Activated T-cell treated with anti-CD3 and anti-CD28 coated beads for 48 hours (primary cell): ENCODE measurements around the gene HAPLN1.

Experiments used
- DNase-seq: peaks from one replicate; pipeline ENCODE4 v3.0.0-alpha.2; 2020; ENCODE audit warnings: low read depth

The HAPLN1 gene

DNA sequence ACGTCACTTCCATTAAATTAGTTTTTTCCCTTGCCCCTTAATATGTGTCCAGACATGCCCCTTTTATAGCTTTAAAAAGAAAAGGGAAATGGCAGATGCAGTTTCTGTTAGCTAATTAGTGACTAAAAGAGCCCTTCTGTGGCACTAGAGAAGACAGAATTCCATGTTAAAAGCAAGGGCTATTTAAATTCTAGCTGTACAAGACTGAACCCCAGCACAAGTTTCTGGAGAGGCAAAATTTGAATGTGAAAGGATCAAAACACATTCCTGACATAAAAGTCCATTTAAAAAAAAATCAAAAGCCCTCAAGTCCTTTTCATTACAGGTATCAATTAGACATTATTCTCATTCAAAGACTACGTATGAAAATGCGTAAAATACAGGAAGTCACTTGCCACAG is 78.7 kb downstream of the HAPLN1 start:
- no peak for DNase-seq

DNA sequence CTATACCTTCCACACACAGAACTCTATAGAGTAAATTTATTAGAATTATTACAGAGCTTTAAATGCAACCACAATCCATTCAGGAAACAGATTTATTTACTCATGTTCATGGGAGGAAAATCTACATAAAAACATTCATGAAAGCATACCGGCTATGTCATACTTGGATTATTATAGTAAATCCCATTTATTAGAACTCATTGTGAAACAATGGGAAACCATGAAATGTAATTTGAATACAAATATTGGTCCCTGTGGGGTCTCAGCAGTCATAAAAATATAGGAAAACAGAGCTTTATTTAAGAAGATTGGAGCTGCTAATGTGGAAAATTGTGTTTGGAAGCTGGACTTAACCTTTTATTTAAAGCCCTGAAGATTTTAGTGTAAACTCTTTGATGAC is 80.7 kb downstream of the HAPLN1 start:
- DNase-seq: no peak

DNA sequence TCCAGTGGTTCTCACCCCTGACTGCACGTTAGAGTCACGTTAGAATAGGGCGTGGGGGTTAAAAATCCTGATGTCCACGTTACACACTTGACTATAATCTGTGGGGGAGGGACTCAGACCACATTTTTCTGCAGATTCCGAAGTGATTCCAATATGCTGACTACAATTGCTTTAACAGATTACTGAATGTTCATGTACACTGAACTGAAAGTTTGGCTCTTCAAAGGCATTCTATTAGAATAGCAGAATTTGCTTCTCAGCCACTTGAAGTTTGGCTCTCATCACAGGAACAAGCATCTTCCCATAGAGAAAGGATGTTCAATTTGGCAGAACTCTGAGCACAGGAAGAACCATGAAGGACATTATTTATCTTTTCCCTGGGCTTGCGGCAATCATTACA is 84.5 kb downstream of the HAPLN1 start:
- DNase-seq: no peak

DNA sequence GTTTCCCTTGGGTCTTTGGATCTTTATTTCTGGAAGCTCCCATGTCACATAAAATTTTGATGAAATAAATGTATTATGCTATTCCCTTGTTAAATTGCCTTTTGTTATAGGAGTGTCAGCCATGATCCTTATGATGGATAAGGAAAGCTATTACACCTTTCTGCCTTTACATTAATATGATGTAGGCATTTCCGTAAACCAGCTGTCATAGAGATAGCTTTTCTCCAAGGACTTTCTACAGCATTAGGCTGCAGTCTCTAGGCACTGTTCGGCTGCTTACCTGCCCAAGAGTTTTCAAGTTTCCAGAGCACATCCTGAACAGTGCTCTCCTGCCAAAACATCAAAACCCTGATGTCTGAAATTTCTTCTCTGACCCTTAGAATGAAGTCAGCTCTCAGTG is 87.4 kb downstream of the HAPLN1 start:
- DNase-seq: no peak

DNA sequence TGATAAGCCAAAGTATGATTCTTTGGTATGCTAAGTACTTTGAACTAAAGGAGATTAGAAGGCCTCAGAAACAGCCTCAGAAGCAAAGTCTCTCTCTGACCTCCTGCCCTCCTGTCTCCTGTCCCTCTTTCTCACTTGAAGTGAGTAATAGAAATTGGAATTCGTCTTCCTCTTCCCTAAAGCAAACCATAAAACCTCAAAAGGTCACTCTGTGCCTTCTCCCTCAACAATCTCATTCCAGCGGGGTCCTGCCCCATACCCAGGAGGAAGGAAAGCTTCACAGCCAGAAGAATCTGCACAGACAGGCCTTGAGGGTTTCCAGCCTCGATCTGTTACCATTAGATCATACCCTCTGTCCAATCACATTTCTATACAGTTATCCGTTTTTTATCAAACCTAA is 87.8 kb downstream of the HAPLN1 start:
- DNase-seq: no peak

DNA sequence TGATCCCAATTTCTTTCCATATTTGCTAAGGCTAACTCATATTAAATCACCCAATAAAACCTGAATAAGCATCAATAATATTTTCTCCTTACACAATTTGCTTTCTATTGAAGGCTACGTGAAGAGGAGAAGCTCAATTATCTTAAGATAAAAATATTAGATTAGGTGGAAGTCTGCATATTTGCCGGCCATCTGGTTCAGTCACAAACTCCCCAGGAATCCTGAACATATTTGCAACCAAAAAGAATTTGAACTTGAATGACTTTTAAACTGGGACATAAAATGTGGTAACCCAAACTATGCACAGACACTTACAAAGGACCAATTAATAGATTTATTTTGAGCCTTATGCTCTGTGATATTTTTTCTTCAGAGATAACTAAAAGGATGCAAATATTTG is 92.3 kb downstream of the HAPLN1 start:
- no peak for DNase-seq

DNA sequence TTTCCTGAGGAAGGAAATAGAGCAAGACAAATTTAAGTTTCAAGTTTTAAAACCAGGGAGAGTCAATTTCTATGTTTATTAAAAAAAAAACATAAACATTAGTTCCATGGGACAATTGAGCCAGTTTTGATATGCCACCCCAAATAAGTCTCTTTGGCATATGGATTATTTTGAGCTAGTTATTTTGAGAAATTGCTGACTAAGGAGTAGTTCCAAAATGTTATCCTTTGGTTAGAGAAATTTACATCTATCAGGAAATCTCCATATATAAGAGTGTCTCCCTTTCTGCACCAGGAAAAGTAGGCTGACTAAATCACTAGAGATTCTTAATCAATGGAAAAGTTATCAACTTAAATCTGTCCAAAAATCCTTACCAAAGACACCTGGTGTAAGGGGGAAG is 105.8 kb downstream of the HAPLN1 start:
- no peak for DNase-seq

DNA sequence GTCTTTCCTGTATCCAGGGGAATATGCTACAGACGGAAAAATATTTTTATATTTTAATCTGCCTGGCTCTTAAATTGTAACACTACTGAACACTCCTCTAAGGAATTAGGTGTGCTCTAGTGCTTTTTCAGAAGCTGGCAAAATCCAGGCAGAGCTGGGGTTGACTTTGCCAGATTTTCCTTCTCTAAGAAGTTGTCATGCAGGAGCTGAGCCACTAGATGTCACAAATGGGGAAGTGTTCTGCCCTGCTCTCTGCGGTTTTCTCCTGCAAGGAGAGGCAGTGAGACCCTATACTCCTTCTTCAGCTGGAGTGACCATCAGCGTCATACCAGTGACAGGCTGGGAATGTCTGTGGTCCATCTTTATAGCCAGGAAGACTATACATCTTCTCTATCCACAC is 112.5 kb downstream of the HAPLN1 start:
- no peak for DNase-seq

DNA sequence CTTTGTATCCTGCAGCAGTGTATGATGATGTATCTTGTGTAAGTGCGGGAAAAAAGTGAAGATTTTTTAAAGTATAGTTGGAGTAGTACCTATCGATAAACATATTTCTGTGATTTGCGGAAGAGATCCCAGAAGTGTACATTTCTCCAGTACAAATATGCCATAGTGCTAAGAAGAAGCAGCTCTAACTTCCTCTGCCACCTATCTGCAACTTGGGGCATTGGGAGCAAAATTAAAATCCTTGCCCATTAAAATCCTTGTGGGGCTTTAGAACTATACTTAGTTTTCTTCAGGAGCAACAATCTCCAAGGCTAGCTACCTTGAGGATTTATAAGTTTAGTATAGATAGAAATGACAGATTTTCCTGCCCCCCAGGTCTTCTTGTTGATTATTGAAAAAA is 125.4 kb downstream of the HAPLN1 start:
- DNase-seq: no peak

DNA sequence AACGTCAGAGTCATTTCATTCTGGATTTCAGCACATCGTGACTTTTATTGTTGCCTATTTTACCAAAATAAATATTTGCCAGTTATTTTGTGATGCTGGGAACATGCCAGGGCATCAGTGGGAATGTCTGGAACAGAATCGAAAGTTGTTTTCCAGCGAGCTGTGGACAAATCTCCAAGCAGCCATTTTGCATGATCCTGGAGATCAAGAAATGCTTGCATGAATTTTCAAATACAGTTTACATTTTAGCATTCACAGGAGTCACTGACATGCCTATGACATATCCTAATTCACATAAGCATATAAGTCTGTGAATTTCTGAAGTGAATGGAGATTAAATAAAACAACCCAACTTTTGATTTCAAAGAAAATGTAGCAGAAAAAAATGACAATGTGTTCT is 129.7 kb downstream of the HAPLN1 start:
- no peak for DNase-seq

DNA sequence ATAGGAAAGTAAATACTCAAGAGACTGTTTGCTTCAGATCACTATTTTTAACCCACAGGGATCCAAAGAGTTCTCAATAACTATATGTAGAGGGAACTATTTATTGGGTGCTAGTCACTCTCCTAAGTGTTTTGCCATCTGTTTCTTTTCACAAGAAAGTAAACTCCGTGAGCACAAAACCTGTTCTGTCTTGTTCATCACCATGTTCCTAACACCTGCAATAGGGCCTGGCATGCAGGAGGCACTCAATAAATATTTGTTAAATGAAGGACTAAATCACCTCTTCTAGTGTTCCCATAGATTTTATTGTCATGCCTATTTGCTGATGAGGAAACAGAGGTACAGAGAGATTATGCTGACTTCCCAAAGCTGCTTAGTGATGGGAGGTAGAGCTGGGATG is 130.9 kb downstream of the HAPLN1 start:
- DNase-seq: no peak
